ENCODE results near the gene ADD2.
"Not testable (repeated sequence)": the region's sequence is repeated elsewhere in the genome, so short reads cannot be mapped to it uniquely, and the experiment has no call there.

ADD2 gene

GRCh38 chr2:70630761-70631160 lies 137.2 kb downstream of the ADD2 start:
- no peak for DNase-seq

- no peak for DNase-seq
Observed at GRCh38 chr2:70627211-70627898, 140.6 kb downstream of the ADD2 start.

GRCh38 chr2:70626254-70626990 lies 141.6 kb downstream of the ADD2 start:
- DNase-seq = no peak

GRCh38 chr2:70621536-70621935 lies 146.5 kb downstream of the ADD2 start:
- DNase-seq = not testable (repeated sequence)

- DNase-seq = no peak
Observed at GRCh38 chr2:70620020-70620419, 148.0 kb downstream of the ADD2 start.

- no peak for DNase-seq
Observed at GRCh38 chr2:70619167-70619566, 148.8 kb downstream of the ADD2 start.

GRCh38 chr2:70616168-70616694 lies 151.8 kb downstream of the ADD2 start:
- DNase-seq = no peak

- no peak for DNase-seq
Observed at GRCh38 chr2:70615222-70615621, 152.8 kb downstream of the ADD2 start.

- no peak for DNase-seq
Observed at GRCh38 chr2:70613521-70613920, 154.5 kb downstream of the ADD2 start.

- no peak for DNase-seq
Observed at GRCh38 chr2:70612574-70612973, 155.4 kb downstream of the ADD2 start.

- DNase-seq = no peak
Observed at GRCh38 chr2:70608373-70608772, 159.6 kb downstream of the ADD2 start.

- no peak for DNase-seq
Observed at GRCh38 chr2:70607121-70607561, 160.9 kb downstream of the ADD2 start.
